HepG2 (cell line): ENCODE results near the gene BPIFA1. TPM values are rescaled to one million over a fixed set of nuclear protein-coding genes. Genes with fewer than 3 reads are reported as not detected.

Experiments
- BRD4 ChIP-seq: sonication (generic); formaldehyde crosslinking; IDR thresholded peaks from 2 replicates; pipeline ENCODE4 v1.4.0; 2020; ENCODE audit warnings: missing genetic modification reagents
- EEA1 ChIP-seq: sonication (generic); formaldehyde crosslinking; IDR thresholded peaks from 2 replicates; pipeline ENCODE4 v1.5.1; 2020; ENCODE audit warnings: mild to moderate bottlenecking, missing genetic modification reagents, borderline replicate concordance
- FOXM1 ChIP-seq: sonication (generic); formaldehyde crosslinking; IDR thresholded peaks from 2 replicates; pipeline ENCODE4 v1.5.0; 2020; ENCODE audit warnings: missing genetic modification reagents
- NONO ChIP-seq, 2 experiments: fragments of 450-650 bp in 1 of 2; sonication (generic) in 1 of 2; formaldehyde crosslinking in 1 of 2; IDR thresholded peaks in 1 of 2; conservative IDR thresholded peaks in 1 of 2; 2 replicates each; pipeline versions ENCODE4 v1.6.1 to v1.8.0; 2017 to 2022; ENCODE audit warnings: mild to moderate bottlenecking in 1 of 2, missing genetic modification reagents in 1 of 2, moderate library complexity in 1 of 2
- RBM22 ChIP-seq: fragments of 200-400 bp; formaldehyde crosslinking; optimal IDR thresholded peaks from 2 replicates; pipeline ENCODE3; 2017; ENCODE audit warnings: mild to moderate bottlenecking, low read length, moderate library complexity
- RXRB ChIP-seq: IDR thresholded peaks from 2 replicates; pipeline ENCODE4 v1.6.1; 2016; ENCODE audit warnings: borderline replicate concordance, missing genetic modification reagents, missing compliant biosample characterization
- SP140L ChIP-seq: sonication (generic); formaldehyde crosslinking; IDR thresholded peaks from 2 replicates; pipeline ENCODE4 v1.4.0; 2020; ENCODE audit warnings: missing genetic modification reagents, borderline replicate concordance
- SUZ12 ChIP-seq: fragments of 150-350 bp; IDR thresholded peaks from 2 replicates; pipeline ENCODE4 v1.6.1; 2014; ENCODE audit warnings: low read depth, low read length
- ZNF160 ChIP-seq: sonication (generic); formaldehyde crosslinking; IDR thresholded peaks from 2 replicates; pipeline ENCODE4 v1.8.0; 2022; ENCODE audit warnings: mild to moderate bottlenecking, inconsistent platforms, missing genetic modification reagents
- ZNF207 ChIP-seq: fragments of 450-650 bp; IDR thresholded peaks from 2 replicates; pipeline ENCODE4 v1.6.1; 2016; ENCODE audit warnings: antibody characterized with exemption, borderline replicate concordance
- ZNF30 ChIP-seq: sonication (generic); formaldehyde crosslinking; IDR thresholded peaks from 2 replicates; pipeline ENCODE4 v1.5.0; 2020; ENCODE audit warnings: mild to moderate bottlenecking, missing genetic modification reagents
- ZNF33B ChIP-seq: sonication (generic); formaldehyde crosslinking; IDR thresholded peaks from 2 replicates; pipeline ENCODE4 v1.5.1; 2020; ENCODE audit warnings: mild to moderate bottlenecking, missing genetic modification reagents
- ZNF446 ChIP-seq: sonication (generic); formaldehyde crosslinking; IDR thresholded peaks from 2 replicates; pipeline ENCODE4 v1.5.0; 2020; ENCODE audit warnings: mild to moderate bottlenecking, missing genetic modification reagents
- ZNF598 ChIP-seq: sonication (generic); formaldehyde crosslinking; IDR thresholded peaks from 2 replicates; pipeline ENCODE4 v1.5.1; 2020; ENCODE audit warnings: mild to moderate bottlenecking, missing genetic modification reagents, borderline replicate concordance
- ZNF644 ChIP-seq: IDR thresholded peaks from 2 replicates; pipeline ENCODE4 v1.6.1; 2016; ENCODE audit warnings: low read depth
- ZNF652 ChIP-seq: IDR thresholded peaks from 2 replicates; pipeline ENCODE4 v1.6.1; 2016; ENCODE audit warnings: low read depth, borderline replicate concordance
- ZNF660 ChIP-seq: sonication (generic); formaldehyde crosslinking; IDR thresholded peaks from 2 replicates; pipeline ENCODE4 v1.5.1; 2020; ENCODE audit warnings: mild to moderate bottlenecking, low read depth, missing genetic modification reagents, borderline replicate concordance
- polyA plus RNA-seq, 8 experiments: library from polyadenylated mRNA; depleted of rRNA in 3 of 8; stranded (reverse) in 7 of 8; unstranded in 1 of 8; fragments of >200 nt; fragmentation: Illumina TruSeq in 4 of 8; extraction: Trizol in 4 of 8; gene quantifications; 2 replicates each; pipeline versions ENCODE4 v1.2.1 to v1.2.3, GENCODE V29; 2011 to 2016; ENCODE audit warnings: low read depth in 4 of 8, missing spikeins in 1 of 8, mixed read lengths in 1 of 8; ENCODE audit not compliant: insufficient read depth in 1 of 8
- total RNA-seq, 5 experiments: library from RNA; depleted of rRNA; stranded (reverse); fragments of >200 nt; fragmentation: Illumina TruSeq; extraction: Trizol; gene quantifications; 2 replicates each; pipeline ENCODE4 v1.2.3, GENCODE V29; 2016; ENCODE audit warnings: low read depth in 1 of 5
- TF ChIP-seq, protein P1 (sequence below): sonication (generic); formaldehyde crosslinking; IDR thresholded peaks from 2 replicates; pipeline ENCODE4 v1.5.1; 2020; ENCODE audit warnings: mild to moderate bottlenecking, missing genetic modification reagents, borderline replicate concordance
- TF ChIP-seq, protein P2 (sequence below): sonication (generic); formaldehyde crosslinking; IDR thresholded peaks from 2 replicates; pipeline ENCODE4 v1.5.1; 2020; ENCODE audit warnings: mild to moderate bottlenecking, missing genetic modification reagents, borderline replicate concordance
- TF ChIP-seq, protein P3 (sequence below): sonication (generic); formaldehyde crosslinking; conservative IDR thresholded peaks from 2 replicates; pipeline ENCODE4 v1.4.0; 2020; ENCODE audit warnings: mild to moderate bottlenecking, missing genetic modification reagents, moderate library complexity

The BPIFA1 gene
- total and polyA plus RNA-seq, 2 of the 13 experiments (the other 11 are each of a cell fraction or from before 2014, with no cell fraction given), result not detected

DNA sequence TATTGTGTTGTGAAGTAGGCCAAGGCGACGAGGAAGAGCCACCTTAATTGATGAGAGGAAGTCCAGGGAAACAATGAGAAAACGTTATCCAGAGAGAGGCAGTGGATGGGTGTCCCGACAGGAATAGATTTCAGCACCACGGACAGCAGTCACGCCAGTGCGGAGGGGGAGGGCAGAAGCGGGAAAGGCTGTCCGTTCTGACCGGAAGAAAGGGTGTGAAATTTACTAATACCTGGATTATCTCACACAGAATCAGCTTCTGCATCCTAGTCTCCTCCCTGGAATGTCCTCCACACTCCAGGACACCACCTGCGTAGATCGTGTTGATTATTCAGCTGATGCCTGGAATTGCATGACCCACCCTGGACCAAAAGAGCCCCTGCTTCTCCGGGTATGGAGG is 26.0 kb upstream of the BPIFA1 start (continued):
- TF ChIP-seq, protein P1, sequence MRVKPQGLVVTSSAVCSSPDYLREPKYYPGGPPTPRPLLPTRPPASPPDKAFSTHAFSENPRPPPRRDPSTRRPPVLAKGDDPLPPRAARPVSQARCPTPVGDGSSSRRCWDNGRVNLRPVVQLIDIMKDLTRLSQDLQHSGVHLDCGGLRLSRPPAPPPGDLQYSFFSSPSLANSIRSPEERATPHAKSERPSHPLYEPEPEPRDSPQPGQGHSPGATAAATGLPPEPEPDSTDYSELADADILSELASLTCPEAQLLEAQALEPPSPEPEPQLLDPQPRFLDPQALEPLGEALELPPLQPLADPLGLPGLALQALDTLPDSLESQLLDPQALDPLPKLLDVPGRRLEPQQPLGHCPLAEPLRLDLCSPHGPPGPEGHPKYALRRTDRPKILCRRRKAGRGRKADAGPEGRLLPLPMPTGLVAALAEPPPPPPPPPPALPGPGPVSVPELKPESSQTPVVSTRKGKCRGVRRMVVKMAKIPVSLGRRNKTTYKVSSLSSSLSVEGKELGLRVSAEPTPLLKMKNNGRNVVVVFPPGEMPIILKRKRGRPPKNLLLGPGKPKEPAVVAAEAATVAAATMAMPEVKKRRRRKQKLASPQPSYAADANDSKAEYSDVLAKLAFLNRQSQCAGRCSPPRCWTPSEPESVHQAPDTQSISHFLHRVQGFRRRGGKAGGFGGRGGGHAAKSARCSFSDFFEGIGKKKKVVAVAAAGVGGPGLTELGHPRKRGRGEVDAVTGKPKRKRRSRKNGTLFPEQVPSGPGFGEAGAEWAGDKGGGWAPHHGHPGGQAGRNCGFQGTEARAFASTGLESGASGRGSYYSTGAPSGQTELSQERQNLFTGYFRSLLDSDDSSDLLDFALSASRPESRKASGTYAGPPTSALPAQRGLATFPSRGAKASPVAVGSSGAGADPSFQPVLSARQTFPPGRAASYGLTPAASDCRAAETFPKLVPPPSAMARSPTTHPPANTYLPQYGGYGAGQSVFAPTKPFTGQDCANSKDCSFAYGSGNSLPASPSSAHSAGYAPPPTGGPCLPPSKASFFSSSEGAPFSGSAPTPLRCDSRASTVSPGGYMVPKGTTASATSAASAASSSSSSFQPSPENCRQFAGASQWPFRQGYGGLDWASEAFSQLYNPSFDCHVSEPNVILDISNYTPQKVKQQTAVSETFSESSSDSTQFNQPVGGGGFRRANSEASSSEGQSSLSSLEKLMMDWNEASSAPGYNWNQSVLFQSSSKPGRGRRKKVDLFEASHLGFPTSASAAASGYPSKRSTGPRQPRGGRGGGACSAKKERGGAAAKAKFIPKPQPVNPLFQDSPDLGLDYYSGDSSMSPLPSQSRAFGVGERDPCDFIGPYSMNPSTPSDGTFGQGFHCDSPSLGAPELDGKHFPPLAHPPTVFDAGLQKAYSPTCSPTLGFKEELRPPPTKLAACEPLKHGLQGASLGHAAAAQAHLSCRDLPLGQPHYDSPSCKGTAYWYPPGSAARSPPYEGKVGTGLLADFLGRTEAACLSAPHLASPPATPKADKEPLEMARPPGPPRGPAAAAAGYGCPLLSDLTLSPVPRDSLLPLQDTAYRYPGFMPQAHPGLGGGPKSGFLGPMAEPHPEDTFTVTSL (CRISPR knock-in tag), result no peak
- TF ChIP-seq NONO (IDR thresholded peaks at IDR 0.05) (no peak), NONO (CRISPR knock-in tag; conservative IDR thresholded peaks at IDR 0.05) (peak; percentile 39; the same call in 1 of the 2 replicates), ZNF160 (CRISPR knock-in tag) (peak; percentile 90; the same call in 1 of the 2 replicates), ZNF207 (no peak), ZNF598 (CRISPR knock-in tag) (peak; percentile 84; the same call in 1 of the 2 replicates), RXRB (CRISPR knock-in tag) (peak; percentile 93), ZNF644 (CRISPR knock-in tag) (peak; percentile 92), SUZ12 (no peak; the same call in 1 of the 2 replicates), ZNF652 (peak; percentile 53; the same call in 1 of the 2 replicates), RBM22 (no peak), ZNF30 (CRISPR knock-in tag) (peak; percentile 65; the same call in 1 of the 2 replicates), FOXM1 (CRISPR knock-in tag) (0 out of 2 replicates have a peak, but pooled peaks have one; percentile 56), ZNF33B (CRISPR knock-in tag) (peak; percentile 68; the same call in 1 of the 2 replicates), BRD4 (CRISPR knock-in tag) (no peak), ZNF660 (CRISPR knock-in tag) (0 out of 2 replicates have a peak, but pooled peaks have one; percentile 67), EEA1 (no peak), SP140L (CRISPR knock-in tag) (peak; percentile 98; the same call in 1 of the 2 replicates), ZNF446 (CRISPR knock-in tag) (peak; percentile 92; the same call in 1 of the 2 replicates)
- TF ChIP-seq, protein P2, sequence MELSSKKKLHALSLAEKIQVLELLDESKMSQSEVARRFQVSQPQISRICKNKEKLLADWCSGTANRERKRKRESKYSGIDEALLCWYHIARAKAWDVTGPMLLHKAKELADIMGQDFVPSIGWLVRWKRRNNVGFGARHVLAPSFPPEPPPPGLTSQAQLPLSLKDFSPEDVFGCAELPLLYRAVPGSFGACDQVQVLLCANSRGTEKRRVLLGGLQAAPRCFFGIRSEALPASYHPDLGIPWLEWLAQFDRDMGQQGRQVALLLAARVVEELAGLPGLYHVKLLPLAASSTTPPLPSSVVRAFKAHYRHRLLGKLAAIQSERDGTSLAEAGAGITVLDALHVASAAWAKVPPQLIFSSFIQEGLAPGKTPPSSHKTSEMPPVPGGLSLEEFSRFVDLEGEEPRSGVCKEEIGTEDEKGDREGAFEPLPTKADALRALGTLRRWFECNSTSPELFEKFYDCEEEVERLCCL (CRISPR knock-in tag), result peak; percentile 95; the same call in 1 of the 2 replicates
- TF ChIP-seq, protein P3, sequence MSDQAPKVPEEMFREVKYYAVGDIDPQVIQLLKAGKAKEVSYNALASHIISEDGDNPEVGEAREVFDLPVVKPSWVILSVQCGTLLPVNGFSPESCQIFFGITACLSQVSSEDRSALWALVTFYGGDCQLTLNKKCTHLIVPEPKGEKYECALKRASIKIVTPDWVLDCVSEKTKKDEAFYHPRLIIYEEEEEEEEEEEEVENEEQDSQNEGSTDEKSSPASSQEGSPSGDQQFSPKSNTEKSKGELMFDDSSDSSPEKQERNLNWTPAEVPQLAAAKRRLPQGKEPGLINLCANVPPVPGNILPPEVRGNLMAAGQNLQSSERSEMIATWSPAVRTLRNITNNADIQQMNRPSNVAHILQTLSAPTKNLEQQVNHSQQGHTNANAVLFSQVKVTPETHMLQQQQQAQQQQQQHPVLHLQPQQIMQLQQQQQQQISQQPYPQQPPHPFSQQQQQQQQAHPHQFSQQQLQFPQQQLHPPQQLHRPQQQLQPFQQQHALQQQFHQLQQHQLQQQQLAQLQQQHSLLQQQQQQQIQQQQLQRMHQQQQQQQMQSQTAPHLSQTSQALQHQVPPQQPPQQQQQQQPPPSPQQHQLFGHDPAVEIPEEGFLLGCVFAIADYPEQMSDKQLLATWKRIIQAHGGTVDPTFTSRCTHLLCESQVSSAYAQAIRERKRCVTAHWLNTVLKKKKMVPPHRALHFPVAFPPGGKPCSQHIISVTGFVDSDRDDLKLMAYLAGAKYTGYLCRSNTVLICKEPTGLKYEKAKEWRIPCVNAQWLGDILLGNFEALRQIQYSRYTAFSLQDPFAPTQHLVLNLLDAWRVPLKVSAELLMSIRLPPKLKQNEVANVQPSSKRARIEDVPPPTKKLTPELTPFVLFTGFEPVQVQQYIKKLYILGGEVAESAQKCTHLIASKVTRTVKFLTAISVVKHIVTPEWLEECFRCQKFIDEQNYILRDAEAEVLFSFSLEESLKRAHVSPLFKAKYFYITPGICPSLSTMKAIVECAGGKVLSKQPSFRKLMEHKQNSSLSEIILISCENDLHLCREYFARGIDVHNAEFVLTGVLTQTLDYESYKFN (CRISPR knock-in tag), result peak; percentile 18; the same call in 1 of the 2 replicates
